HG03095 (cell line): ENCODE data around the gene LPP.
"Not testable (repeated sequence)": the region's sequence is repeated elsewhere in the genome, so short reads cannot be mapped to it uniquely, and the experiment has no call there.

Experiments used
- ATAC-seq: cut with Tn5 transposase; IDR thresholded peaks from one replicate; pipeline ENCODE4 v1.9.1; 2021; ENCODE audit warnings: moderate library complexity; ENCODE audit not compliant: unreplicated experiment

The LPP gene

DNA sequence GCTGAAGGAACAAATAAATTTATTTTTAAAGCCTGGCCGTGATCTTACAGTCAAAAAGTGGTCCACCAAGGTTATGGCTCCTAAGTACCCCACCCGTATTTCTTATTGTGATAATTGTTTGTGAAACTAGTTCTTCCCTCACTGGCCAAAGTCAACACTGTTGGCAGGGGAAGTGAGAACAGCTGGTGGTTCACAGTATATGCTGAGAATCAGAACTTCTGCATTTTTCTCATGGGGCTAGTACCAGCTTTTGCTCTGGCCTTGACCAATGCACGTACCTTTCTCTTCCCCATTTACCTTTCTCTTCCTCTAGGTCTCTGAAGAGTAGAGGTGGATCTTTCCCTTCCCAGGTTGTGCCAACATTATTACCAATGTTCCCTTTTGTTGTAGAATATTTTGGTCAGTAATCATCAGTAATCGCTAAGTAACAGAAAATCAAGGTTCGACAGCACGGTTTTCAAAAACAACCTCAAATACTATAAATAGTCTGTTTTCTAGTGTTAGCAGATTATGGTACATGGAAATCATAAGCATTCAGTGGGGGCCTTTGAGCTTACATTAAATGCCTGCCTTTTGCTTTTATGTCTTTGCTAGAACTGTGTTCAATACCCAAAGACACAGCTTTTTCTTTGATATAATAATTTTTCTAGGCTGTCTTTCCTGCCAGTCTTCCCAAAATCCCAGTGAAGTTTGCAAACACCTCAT is 268.0 kb downstream of the LPP start:
- ATAC-seq, result peak; percentile 99

DNA sequence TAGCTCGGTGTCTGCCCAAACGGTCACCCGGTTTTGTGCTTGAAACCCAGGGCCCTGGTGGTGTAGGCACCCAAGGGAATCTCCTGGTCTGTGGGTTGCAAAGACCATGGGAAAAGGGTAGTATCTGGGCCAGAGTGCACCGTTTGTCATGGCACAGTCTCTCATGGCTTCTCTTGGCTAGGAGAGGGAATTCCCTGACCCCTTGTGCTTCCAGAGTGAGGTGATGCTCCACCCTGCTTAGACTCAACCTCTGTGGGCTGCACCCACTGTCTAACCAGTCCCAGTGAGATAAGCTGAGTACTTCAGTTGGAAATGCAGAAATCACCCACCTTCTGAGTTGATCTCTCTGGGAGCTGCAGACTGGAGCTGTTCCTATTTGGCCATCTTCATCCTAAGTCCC is 274.0 kb downstream of the LPP start:
- not testable (repeated sequence) for ATAC-seq

- ATAC-seq, result no peak
These were observed 277.1 kb downstream of the LPP start for GRCh38 chr3:188431040-188431439.

GRCh38 chr3:188431553-188431952 is 277.6 kb downstream of the LPP start:
- no peak for ATAC-seq

- no peak for ATAC-seq
These were observed 279.0 kb downstream of the LPP start for GRCh38 chr3:188432802-188433520.

DNA sequence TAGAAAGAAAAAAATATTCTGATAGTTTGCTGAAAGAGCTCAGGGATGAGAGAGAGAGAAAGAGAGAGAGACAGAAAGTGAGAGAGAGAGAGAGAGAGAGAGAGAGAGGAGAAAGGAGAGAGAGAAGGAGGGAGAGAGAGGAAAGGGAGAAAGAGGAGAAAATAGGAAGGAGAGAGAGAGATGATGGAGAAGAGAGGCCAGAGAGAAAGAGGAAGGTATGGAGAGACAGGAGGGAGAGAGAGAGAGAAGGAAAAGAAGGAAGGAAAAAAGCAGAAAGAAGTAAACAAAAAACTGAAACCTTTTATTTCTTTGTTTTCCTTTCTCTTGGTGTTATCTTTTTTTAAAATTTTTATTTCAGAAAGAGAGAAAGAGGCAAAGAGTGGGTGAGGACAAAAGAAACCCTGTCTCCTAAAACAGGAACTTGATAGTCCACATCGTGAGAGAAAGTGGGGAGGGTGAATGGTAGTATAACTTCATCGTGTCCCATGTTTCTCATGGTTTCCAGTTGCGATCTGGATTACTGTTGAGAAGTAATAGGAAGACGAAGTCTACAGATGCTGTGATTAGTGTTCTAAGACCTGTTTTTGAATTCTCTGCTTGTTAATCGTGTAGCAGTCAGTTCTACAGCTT is 279.7 kb downstream of the LPP start:
- ATAC-seq, result no peak

GRCh38 chr3:188434594-188434993 is 280.6 kb downstream of the LPP start:
- ATAC-seq, result no peak

DNA sequence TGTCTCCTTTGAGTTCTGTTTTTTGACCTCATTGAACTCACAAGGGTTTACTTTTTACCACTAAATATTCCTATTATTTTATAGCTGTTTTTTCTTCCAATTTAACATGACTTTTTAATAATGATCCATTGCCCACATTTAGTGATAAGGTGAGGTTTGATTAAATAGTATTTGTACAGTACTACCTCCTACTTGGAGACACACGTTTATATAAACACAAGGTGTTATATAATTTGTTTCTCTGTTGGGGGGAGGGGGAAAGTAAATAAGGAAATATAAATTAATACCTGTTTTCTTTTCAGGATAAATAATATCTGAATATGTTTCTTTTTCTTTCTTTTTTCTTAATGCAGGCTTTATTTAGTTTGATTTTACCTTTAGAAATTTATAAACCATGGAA is 281.3 kb downstream of the LPP start:
- no peak for ATAC-seq

DNA sequence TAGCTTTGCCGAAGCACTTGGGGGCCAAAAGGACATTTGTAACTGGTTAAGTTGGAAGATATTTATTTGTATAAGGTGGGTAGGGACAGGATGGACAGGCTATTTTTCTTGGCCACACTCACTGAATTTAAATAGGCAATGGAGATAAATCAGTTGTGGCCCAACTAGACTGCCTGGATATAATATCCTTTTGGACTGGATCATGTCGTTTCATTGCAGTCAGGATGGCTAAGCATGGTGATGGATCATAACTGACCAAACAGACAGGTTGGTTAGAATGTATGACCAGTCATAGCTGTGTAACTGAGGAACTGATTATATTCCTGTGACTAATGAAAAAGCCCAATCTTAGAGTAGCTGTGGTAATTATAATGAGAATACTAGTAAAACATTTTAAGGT is 284.0 kb downstream of the LPP start:
- ATAC-seq, result no peak

DNA sequence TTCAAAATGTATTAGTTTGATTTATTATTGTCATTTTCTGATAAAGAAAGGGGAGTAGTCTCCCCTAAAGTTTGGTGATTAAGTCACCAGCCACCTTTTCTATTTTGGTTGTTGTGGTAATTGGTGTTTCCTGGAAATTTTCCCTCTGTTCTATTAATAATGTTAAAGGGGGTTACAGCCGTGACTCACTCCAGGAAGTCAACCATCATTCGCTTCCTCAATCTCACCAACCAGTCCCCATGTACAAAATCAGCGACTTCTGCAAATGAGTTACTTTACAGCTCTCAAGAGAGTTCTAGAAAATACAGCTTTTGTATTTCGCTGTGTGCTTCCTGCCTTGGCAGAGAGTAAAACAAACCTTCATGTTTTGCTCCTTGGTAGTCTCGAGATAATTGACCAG is 285.1 kb downstream of the LPP start:
- ATAC-seq, result peak; percentile 92

- no peak for ATAC-seq
These were observed 286.5 kb downstream of the LPP start for GRCh38 chr3:188440340-188440972.

GRCh38 chr3:188442430-188442829 is 288.5 kb downstream of the LPP start:
- ATAC-seq, result no peak

- not testable (repeated sequence) for ATAC-seq
These were observed 291.2 kb downstream of the LPP start for GRCh38 chr3:188445175-188445574.

GRCh38 chr3:188446014-188446413 is 292.1 kb downstream of the LPP start:
- ATAC-seq, result peak; percentile 64

GRCh38 chr3:188446766-188447165 is 292.8 kb downstream of the LPP start:
- ATAC-seq, result peak; percentile 67

DNA sequence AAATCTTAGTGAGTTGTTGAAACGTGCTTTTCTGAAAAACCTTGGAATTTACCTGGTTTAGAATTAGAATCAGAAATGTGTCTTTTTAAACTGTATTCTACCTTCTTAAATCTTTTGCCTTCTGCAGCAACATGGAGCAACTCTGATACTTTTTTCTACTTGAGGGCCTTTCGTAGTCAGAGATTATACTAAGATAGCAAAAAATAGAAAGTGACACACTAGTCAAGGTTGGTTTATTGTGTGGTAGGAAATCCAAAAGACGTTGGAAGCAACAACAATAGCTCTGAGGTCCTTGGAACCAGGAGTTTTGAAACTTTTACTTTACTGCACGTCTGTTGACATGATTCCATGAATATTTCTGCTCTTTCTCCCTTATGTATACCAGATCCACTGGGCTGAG is 294.9 kb downstream of the LPP start:
- ATAC-seq, result no peak

GRCh38 chr3:188449421-188449820 is 295.5 kb downstream of the LPP start:
- no peak for ATAC-seq

DNA sequence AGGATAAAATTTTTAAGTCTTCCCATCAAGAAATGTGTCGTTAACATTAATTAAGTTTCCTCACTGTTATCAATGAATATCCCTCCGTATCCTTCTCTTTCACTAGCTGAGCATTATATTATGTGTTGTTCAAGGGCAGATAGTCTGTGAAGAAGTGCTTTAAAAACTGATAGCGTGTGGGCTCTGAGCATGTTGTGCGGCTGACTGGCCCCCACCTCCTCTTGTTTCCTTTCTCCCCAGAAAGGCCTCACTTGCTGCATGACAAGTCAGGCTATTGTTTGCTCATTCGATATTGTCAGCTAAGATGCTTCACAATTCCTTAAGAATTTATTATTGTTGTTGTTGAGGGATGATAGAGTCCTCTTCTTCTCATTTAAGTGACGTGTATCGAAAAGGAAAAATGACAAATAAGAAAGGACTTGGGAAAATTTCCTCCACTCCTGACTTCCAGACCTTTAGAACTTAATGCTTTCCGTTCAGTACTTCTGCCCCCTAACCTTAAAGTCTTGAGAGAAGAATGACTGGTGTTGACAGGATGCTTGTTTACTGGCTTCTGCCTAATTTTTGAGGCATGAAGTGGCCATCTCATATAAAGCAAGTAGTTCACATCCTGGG is 298.3 kb downstream of the LPP start:
- ATAC-seq, result no peak

GRCh38 chr3:188453431-188454384 is 299.8 kb downstream of the LPP start:
- ATAC-seq, result no peak

DNA sequence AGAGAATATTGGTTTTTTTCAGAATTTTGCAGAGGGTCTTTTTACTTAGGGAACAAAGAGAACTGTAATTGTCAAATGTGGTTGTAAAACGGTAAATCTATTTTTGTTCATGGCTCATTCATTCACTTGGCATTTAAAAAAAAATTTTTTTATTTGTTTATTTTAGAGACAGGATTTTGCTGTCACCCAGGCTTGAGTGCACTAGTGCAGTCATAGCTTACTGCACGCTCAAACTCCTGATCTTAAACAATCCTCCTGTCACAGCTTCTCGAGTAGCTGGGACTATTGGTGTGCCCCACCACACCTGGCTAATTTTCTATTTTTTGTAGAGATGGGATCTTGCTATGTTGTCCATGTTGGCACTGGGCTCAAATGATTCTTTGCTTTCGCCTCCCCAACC is 301.8 kb downstream of the LPP start:
- ATAC-seq, result no peak
